ENCODE measurements around the gene CES1. TPM values are rescaled to one million over a fixed set of nuclear protein-coding genes. Genes with fewer than 3 reads are reported as not detected.
"Not testable (repeated sequence)": the region's sequence is repeated elsewhere in the genome, so short reads cannot be mapped to it uniquely, and the experiment has no call there.

The CES1 gene
- total and polyA plus RNA-seq, 5 donors = 17.4 to 81.4 (median 59.6) TPM

DNA sequence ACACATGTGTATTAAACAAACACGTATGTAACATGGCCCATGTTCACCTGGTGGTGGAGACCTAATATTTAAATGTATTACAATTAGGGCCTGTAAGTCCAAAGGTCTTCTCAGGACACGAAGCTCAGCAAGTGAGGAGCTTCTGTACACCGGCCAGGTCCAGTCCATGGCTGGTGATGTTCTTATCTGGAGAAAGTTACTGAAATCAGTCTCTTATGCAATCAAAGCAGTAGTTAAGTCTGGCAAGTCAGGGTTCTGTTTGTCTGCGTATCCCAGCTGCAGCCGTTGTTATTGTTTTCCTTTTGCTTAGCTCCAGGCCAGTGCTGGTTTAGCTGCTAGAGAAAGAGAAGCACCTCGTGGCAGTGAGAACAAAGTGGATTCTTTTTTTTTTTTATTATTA, 41.4 kb downstream of the CES1 start:
- H3K9me3 ChIP-seq (ENCODE audit: control insufficient read depth, low read length); H3K4me1 ChIP-seq (ENCODE audit: control insufficient read depth, insufficient read depth, low read length); H3K27ac ChIP-seq (ENCODE audit: low read length); intact Hi-C loops (cut with DNase I); H3K4me3 ChIP-seq (ENCODE audit: low read length); H3K27me3 ChIP-seq (ENCODE audit: control insufficient read depth, insufficient read depth); DNase-seq: not testable (repeated sequence)
- no CpG with 5 or more reads among the region's 6 CpGs for WGBS
- peak; percentile 46 to 48 for ATAC-seq

DNA sequence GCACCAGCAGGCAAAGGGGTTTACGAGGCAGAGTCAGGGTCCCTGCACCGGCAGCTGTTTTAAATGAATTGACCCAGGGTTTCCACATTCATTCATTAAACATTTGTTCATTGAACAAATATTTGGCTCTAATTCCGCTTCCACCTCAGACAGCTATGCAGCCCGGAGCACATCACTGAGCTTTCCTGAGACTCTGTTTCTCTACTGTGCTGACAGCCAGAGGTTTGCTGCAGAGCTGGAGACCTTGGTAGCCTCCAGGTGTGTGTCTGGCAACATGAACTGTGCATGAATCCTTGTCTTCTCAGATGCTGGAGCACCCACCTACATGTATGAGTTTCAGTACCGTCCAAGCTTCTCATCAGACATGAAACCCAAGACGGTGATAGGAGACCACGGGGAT, 42.7 kb downstream of the CES1 start:
- intact Hi-C loops (cut with DNase I); DNase-seq; H3K4me3 ChIP-seq (ENCODE audit: low read length); H3K9me3 ChIP-seq (ENCODE audit: control insufficient read depth, low read length); H3K4me1 ChIP-seq (ENCODE audit: control insufficient read depth, insufficient read depth, low read length); H3K27ac ChIP-seq (ENCODE audit: low read length); H3K27me3 ChIP-seq (ENCODE audit: control insufficient read depth, insufficient read depth): not testable (repeated sequence)
- 74% methylated on average over 2 of the region's 7 CpGs for WGBS
- peak in 1 of 2 donors; percentile 23 for ATAC-seq

DNA sequence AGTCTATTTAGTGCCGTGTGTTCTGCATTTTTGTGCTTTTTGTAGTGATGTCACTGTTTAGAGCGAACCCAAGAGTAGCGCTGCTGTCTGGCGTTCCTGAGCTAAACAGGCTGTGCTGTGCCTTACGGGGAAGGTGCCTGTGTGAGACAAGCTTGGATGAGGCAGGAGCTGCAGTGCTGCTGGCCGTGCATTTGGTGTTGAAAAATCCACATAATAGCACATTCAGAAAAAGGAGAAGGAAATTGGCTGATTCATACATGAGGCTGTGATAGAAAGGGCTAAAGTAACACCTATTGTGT, 50.2 kb downstream of the CES1 start:
- H3K4me3 ChIP-seq (ENCODE audit: low read length); H3K9me3 ChIP-seq (ENCODE audit: control insufficient read depth, low read length); H3K27me3 ChIP-seq (ENCODE audit: control insufficient read depth, insufficient read depth); H3K4me1 ChIP-seq (ENCODE audit: control insufficient read depth, insufficient read depth, low read length); H3K27ac ChIP-seq (ENCODE audit: low read length); intact Hi-C loops (cut with DNase I); DNase-seq; ATAC-seq: not testable (repeated sequence)
- 33% methylated on average over 1 of the region's 6 CpGs for WGBS

DNA sequence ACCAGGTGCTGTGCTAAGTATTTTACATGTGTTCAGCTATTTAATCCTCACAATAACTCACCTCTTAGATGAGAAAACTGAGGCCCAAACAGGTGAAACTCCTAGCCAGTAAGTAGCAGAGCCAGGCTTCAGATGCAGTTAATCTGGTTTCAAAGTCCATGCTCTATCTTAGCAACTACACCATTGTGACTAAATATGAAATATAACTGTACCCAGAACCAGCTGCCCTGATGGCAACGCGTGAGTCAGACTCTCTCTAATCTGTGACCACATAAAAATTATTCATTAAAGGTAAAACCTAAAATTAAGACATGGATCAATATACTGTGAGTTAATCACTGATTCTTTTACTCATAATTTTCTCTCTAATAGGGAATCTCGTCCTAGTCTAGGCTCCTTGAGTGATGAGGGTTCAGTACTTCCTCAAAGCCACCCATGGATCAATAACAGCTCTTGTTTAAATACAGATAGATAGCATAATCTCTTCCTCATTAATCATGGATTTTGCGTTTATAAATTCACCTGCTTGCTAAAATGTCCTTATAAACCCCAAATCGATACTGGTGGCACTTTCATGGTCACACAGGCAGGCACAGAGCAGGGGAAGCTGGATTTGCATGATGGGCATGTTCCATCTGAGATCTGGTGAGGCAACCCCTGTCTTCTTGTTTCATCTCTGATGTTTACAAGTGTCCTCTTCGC, 50.7 kb downstream of the CES1 start:
- ATAC-seq; H3K4me1 ChIP-seq (ENCODE audit: control insufficient read depth, insufficient read depth, low read length); H3K9me3 ChIP-seq (ENCODE audit: control insufficient read depth, low read length); DNase-seq; H3K27me3 ChIP-seq (ENCODE audit: control insufficient read depth, insufficient read depth); H3K4me3 ChIP-seq (ENCODE audit: low read length); H3K27ac ChIP-seq (ENCODE audit: low read length); intact Hi-C loops (cut with DNase I): not testable (repeated sequence)
- WGBS = 70% methylated on average over 6 of the region's 6 CpGs

DNA sequence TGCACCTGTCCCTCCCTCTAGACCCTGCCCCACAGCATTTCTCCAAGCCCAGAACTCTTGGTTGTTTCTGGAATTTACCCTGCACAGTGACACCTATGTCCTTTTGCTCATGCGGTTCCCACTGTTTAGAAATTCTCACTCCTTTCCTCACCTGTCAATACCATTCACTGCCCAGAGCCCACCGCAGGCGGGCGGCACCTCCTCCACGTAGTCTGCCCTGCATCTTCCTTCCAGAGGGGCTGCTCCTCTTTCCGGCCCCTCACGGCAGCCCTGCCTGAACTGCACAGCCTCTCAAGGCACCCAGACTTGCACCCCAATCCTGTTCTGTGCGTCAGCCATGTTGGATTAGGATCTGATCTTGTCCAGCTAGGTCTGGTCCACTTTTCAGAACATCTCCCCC, 51.4 kb downstream of the CES1 start:
- H3K27me3 ChIP-seq (ENCODE audit: control insufficient read depth, insufficient read depth); H3K4me3 ChIP-seq (ENCODE audit: low read length); H3K9me3 ChIP-seq (ENCODE audit: control insufficient read depth, low read length); intact Hi-C loops (cut with DNase I); H3K4me1 ChIP-seq (ENCODE audit: control insufficient read depth, insufficient read depth, low read length); DNase-seq; ATAC-seq; H3K27ac ChIP-seq (ENCODE audit: low read length): not testable (repeated sequence)
- 79% methylated on average over 8 of the region's 8 CpGs for WGBS

DNA sequence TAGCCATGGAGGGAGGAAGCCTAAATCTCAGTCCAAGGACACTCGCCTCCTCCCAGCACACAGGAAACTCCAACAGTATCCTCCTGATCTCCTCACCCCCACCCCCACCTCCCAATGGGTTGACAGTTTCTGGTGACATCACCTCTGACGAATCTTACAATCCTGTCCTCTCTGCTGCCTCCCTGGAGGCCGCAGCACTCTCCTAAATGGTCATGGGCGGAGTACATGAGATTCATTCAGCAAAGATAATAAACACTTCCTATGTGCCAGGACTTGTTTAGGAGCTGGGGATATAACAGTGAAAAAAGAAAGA, 52.8 kb downstream of the CES1 start:
- DNase-seq; intact Hi-C loops (cut with DNase I); H3K4me3 ChIP-seq (ENCODE audit: low read length); H3K9me3 ChIP-seq (ENCODE audit: control insufficient read depth, low read length); H3K4me1 ChIP-seq (ENCODE audit: control insufficient read depth, insufficient read depth, low read length); H3K27ac ChIP-seq (ENCODE audit: low read length); ATAC-seq; H3K27me3 ChIP-seq (ENCODE audit: control insufficient read depth, insufficient read depth): not testable (repeated sequence)
- WGBS = 69% methylated on average over 4 of the region's 4 CpGs

DNA sequence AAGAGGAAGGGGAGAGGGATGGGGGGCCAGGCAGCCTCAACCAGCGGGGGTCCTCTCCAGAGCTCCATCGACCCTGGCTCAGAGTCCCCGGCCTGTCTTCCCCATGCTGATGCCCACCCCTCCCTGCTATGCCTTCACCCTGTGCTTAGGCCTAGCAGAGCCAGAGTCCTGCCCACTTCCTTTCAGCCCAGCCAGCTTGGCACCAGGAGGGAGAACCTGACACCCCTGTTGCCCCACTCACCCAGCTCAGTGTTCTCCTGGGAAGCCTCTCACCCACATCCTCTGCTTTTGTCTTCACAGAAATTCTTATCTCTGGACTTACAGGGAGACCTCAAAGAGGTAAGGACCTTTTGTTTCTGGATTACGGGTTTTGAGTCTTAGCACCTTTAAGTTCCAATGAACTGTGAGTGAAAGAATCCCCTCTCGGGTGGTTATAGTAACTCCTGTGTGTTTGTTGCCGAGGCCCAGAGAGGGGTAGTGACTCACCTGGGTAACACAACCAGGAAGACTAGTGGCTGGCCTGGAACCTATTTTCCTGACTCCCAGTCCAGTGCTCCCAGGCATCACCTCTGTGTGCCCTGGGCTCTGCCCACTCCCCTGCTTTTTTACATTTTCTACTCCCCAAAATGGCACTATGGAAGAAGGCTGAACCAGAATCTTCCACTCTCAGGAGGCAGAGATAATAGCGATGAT, 53.3 kb downstream of the CES1 start:
- Histone ChIP-seq H3K4me1 (ENCODE audit: control insufficient read depth, insufficient read depth, low read length) (no peaks in the 10 kb centered on the region), H3K27me3 (ENCODE audit: control insufficient read depth, insufficient read depth) (no peaks in the 10 kb centered on the region), H3K27ac (ENCODE audit: low read length) (no peak overlapping the region), H3K4me3 (ENCODE audit: low read length) (no peak overlapping the region), H3K9me3 (ENCODE audit: control insufficient read depth, low read length) (no peaks in the 10 kb centered on the region)
- DNase-seq (no peak), ATAC-seq (no peak)
- intact Hi-C loops (cut with DNase I) = no loop called here
- 74% methylated on average over 7 of the region's 7 CpGs for WGBS

DNA sequence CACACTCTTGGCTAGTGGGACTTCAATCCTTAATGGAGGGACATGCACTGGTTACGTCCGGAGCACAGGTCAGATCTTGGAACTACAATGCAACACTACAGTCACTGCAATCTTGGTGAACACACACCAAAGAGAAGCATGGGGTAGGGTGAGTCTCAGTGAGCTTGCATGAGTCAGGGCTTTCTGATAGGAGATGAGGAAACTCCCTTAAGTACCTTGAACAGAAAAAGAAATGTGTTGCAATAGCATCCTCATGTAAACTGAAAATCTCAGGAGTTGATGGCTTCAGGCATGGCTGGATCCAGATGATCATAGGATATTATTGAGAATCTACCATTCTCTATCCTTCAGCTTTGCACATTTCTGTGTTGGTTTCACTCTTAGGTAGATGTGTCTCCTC, 54.1 kb downstream of the CES1 start:
- no peaks in the 10 kb centered on the region for H3K4me1 ChIP-seq (ENCODE audit: control insufficient read depth, insufficient read depth, low read length)
- ATAC-seq = no peak
- intact Hi-C loops (cut with DNase I) = no loop called here
- no peak for DNase-seq
- H3K9me3 ChIP-seq (ENCODE audit: control insufficient read depth, low read length) = no peaks in the 10 kb centered on the region
- H3K27me3 ChIP-seq (ENCODE audit: control insufficient read depth, insufficient read depth) = no peaks in the 10 kb centered on the region
- no peak overlapping the region for H3K4me3 ChIP-seq (ENCODE audit: low read length)
- H3K27ac ChIP-seq (ENCODE audit: low read length) = no peak overlapping the region
- whole genome bisulfite sequencing = 96% methylated on average over 2 of the region's 2 CpGs

DNA sequence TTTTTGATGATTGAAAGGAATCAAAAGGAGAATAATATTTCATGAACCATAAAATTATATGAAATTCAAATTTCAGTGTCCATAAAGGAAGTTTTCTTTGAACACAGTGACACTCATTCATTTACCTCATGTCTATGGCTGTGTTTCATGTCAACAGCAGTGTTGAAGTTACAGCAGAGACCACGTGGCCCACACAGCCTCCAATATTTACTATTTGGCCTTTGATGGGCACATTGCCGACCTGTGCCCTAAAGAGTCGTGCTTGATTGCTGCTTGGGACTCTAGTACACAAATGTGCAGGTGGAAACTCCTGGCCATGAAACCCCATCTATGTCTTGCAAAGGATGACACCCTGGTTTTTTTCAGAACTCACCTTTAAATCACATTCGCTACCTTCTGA, 57.0 kb downstream of the CES1 start:
- no peak overlapping the region for H3K4me3 ChIP-seq (ENCODE audit: low read length)
- H3K4me1 ChIP-seq (ENCODE audit: control insufficient read depth, insufficient read depth, low read length) = no peaks in the 10 kb centered on the region
- no peak overlapping the region for H3K27ac ChIP-seq (ENCODE audit: low read length)
- ATAC-seq (no peak), DNase-seq (no peak)
- H3K27me3 ChIP-seq (ENCODE audit: control insufficient read depth, insufficient read depth) = no peaks in the 10 kb centered on the region
- 74% methylated on average over 4 of the region's 4 CpGs for WGBS
- no peaks in the 10 kb centered on the region for H3K9me3 ChIP-seq (ENCODE audit: control insufficient read depth, low read length)
- intact Hi-C loops (cut with DNase I) = no loop called here

DNA sequence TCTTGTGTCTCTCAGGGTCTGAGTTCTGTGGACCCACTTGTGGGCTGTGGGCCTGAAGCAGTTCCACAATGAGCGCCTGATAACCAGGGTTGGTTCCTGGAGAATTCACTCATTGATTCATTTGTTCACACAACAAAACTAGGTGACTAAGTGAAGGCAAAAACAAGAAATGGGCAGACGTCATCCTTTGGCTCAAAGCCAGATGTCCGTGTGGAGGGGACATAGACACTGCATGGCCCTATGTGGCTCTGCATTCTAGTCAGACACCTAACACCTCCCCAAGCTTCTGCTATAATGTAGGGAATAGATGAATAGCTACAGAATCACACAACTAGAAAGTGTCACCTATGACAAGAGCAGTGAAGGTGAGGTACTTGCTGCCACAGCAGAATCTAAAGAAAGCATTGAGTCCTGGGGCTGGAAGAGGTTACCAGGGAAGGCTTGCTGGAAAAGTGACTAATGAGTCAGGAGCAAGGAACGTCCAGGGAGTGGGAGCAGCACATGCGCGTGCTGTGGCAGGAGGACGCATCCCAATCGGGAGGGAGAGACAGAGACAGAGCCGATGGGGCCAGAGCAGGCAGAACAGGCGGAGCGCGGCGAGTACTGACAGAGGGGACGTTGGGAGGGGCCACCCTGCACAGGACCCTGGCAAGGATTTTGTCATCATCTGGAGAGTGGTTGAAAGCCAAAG, 58.9 kb downstream of the CES1 start:
- Histone ChIP-seq H3K27ac (ENCODE audit: low read length) (no peak overlapping the region), H3K27me3 (ENCODE audit: control insufficient read depth, insufficient read depth) (no peaks in the 10 kb centered on the region), H3K4me1 (ENCODE audit: control insufficient read depth, insufficient read depth, low read length) (no peaks in the 10 kb centered on the region), H3K9me3 (ENCODE audit: control insufficient read depth, low read length) (no peaks in the 10 kb centered on the region), H3K4me3 (ENCODE audit: low read length) (no peak overlapping the region)
- intact Hi-C loops (cut with DNase I) = no loop called here
- WGBS = 67% methylated on average over 14 of the region's 14 CpGs
- DNase-seq (no peak), ATAC-seq (no peak)

DNA sequence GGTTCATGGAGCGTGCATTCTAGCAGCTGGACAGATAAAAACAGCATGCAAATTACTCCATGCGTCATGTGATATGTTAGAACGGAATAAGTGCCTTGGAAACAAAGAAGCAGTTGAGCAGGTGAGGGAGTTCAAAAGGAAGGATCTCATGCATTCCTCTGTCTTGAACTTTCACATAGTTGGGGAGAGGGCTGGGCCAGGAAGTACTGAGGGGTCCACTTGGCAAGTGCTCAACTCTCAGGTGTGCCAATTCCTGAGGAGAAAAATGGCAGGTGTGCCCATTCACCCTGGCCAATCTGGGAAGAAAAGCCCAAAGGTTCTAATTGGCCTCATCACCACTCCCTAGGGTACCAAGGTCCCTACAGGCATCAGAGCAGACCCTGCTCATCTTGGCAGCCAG, 67.7 kb downstream of the CES1 start:
- Histone ChIP-seq H3K4me3 (ENCODE audit: low read length) (no peak overlapping the region), H3K27ac (ENCODE audit: low read length) (no peak overlapping the region), H3K9me3 (ENCODE audit: control insufficient read depth, low read length) (no peaks in the 10 kb centered on the region), H3K27me3 (ENCODE audit: control insufficient read depth, insufficient read depth) (no peaks in the 10 kb centered on the region), H3K4me1 (ENCODE audit: control insufficient read depth, insufficient read depth, low read length) (peaks cover 3% of the 10 kb centered on the region)
- no peak for DNase-seq
- WGBS = 63% methylated on average over 3 of the region's 3 CpGs
- ATAC-seq = no peak
- intact Hi-C loops (cut with DNase I) = no loop called here
